Epithelial cell of esophagus (primary cell): ENCODE measurements around the gene EPHA8.

Source experiments
- DNase-seq: peaks from one replicate; pipeline ENCODE4 v3.0.0; 2010; ENCODE audit warnings: low read depth
- H3K4me3 ChIP-seq: 2 replicates; pipeline ENCODE4 v1.5.1; 2011; ENCODE audit warnings: mild to moderate bottlenecking, low read length, control low read depth
- TF ChIP-seq, protein P1 (sequence below): IDR thresholded peaks from 2 replicates; pipeline ENCODE4 v1.5.1; 2011; ENCODE audit warnings: low read depth, mild to moderate bottlenecking, low read length, control low read depth, inconsistent platforms; ENCODE audit not compliant: insufficient read depth; ENCODE audit errors: missing control alignments

Gene EPHA8

DNA sequence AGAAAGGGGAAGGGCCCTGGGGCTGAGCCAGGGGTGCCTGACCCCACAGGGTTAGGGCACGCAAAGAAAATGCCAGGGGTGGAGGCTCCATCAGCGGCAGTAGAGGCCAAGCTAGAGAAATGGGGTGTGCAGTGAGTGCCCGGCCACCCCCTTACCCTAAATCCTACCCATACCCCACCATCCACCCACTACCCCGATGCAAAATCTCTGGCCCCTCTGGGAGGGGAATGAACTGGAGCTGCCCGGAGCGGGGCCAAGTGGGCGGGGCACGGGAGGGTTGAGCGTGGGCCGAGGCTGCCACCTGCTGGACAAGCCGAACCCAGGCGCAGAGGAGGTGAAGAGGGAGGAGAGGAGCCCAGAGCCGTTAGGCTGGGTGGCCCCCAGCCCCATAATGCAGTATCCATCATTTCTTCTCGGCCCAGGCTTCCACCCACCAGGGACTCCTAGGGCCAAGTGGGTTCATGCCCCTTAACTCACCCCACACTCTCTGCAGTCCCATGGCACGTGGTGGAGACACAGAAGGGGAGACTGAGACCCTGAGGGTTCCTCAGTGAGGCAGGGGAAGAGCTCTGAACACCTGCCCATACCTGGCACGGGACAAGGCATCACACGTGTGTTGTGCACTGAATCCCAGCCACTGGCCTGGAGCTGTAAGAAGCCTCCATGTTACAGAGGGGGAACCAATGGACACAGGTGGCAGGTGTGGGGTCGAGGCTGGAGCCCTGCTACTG lies 78.8 kb downstream of the EPHA8 start:
- peak; percentile 50 for DNase-seq
- no peak overlapping the region for H3K4me3 ChIP-seq
- TF ChIP-seq, protein P1, sequence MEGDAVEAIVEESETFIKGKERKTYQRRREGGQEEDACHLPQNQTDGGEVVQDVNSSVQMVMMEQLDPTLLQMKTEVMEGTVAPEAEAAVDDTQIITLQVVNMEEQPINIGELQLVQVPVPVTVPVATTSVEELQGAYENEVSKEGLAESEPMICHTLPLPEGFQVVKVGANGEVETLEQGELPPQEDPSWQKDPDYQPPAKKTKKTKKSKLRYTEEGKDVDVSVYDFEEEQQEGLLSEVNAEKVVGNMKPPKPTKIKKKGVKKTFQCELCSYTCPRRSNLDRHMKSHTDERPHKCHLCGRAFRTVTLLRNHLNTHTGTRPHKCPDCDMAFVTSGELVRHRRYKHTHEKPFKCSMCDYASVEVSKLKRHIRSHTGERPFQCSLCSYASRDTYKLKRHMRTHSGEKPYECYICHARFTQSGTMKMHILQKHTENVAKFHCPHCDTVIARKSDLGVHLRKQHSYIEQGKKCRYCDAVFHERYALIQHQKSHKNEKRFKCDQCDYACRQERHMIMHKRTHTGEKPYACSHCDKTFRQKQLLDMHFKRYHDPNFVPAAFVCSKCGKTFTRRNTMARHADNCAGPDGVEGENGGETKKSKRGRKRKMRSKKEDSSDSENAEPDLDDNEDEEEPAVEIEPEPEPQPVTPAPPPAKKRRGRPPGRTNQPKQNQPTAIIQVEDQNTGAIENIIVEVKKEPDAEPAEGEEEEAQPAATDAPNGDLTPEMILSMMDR: peak; percentile 86

DNA sequence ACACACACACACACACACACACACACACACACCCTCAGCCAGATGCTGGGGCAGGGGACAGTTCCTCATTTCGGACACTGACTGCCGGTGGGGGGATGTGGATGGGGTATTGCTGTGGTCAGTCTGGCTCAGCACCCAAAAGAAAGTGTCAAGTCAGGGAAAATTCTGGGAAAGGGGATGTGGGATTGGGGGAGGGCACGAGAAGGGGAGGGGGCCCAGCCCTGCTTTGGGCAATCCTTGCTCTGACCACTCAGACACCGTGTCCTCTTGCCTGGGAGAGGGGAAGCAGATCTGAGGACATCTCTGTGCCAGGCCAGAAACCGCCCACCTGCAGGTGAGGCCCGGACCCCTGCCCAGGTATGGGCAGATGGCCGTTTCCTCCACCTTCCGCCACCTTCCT lies 80.1 kb downstream of the EPHA8 start, which contains the start of gene C1QC:
C1QC (plus strand) TSS at position 253 of the 400 bp plus-strand sequence. CDS start 391 bp downstream, outside the sequence.
- TF ChIP-seq, protein P1: no peak
- DNase-seq: no peak
- no peak within 1 kb of the TSS for H3K4me3 ChIP-seq

DNA sequence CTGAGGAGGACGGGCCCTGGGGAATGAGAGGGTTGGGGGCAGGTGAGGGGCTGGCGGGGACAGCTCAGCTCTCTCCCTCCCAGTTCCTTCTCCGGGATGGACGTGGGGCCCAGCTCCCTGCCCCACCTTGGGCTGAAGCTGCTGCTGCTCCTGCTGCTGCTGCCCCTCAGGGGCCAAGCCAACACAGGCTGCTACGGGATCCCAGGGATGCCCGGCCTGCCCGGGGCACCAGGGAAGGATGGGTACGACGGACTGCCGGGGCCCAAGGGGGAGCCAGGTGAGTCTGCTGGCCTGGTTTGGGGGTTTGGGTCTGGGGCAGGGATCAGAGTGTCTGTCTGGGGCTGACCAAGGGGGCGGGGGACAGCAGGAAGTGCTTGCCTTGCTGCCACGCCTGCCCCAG lies 80.6 kb downstream of the EPHA8 start:
- DNase-seq: no peak
- no peak overlapping the region for H3K4me3 ChIP-seq

DNA sequence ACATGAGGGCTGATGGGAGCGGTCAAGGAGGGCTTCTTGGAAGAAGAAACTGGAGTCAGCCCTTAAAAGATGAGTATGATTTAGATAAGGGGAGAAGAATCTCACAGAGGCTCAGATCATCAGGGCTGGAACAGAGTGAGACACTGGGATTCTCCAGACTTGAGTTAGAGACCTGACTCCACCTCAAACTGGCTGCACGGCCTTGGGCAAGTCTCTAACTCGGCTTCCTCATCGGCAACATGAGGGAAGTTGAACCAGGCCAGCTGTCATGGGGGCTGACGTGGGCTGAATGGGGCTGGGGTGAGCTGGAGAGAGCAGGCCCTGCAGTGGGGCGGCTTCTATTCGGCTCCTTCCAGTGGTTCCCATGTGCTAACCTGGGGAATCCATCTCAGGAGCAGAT lies 82.6 kb downstream of the EPHA8 start:
- H3K4me3 ChIP-seq: no peak overlapping the region
- DNase-seq: peak; percentile 13
- TF ChIP-seq, protein P1: no peak

More for the DNA sequence above, 80.6 kb downstream of the EPHA8 start:
- TF ChIP-seq, protein P1: no peak

DNA sequence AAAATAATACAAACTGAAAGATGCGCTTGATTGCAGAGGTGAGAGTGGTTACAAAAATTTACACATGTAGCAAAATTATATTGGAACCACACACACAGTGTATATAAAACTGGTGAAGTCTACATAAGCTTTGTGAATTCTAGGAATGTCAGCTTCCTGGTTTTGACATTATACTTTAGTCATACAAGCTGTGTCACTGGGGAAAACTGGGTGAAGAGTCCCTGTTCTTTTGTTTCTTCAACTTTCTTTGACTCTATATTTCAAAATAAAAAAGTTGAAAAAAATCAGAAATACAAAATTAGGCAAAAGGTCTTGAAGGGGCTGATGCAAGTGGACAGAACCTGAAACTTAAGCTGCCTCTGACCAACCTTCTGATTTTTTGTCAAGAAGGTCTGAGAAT lies 83.1 kb downstream of the EPHA8 start:
- no peak overlapping the region for H3K4me3 ChIP-seq
- peak; percentile 16 for DNase-seq
- TF ChIP-seq, protein P1: no peak

DNA sequence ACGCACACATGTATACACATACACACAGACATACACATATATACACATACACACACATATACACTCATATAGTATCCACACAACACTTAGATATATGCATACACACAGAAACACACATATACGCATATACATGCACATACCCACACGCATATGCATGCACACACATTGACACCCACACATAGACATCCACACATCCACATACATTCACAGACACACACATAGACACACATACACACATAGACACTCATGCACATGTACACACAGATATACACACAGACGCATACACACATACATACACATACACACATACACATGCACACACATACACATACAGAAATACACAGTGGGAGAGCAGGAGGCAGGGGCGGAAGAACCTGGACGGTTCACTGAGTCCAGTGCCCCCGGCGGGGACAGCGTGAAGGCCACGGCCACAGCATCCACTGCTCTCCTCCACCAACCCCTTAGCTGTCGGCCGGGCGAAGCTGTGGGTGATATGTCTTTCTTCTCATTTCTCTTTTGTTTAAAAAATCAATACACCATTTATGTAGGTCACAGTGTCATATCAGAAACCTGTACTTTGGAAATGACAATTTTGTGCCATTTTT lies 86.9 kb downstream of the EPHA8 start:
- H3K4me3 ChIP-seq: no peak overlapping the region
- TF ChIP-seq, protein P1: no peak
- no peak for DNase-seq
